Thoracic aorta (tissue), 2 donors: ENCODE measurements around the gene CMIP. TPM values are rescaled to one million over a fixed set of nuclear protein-coding genes. Genes with fewer than 3 reads are reported as not detected.

Experiments
- ATAC-seq: fragments of 150-250 bp; one replicate; pipeline ENCODE4 v1.8.0; 2017; ENCODE audit warnings: low read depth; ENCODE audit not compliant: insufficient number of reproducible peaks, low FRiP score
- DNase-seq: peaks from one replicate; pipeline ENCODE4 v3.0.0-alpha.2; 2020; ENCODE audit warnings: low spot score
- H3K27ac ChIP-seq, 2 donors: fragments of 200-600 bp; sonication (generic); 1 replicate in 1 of 2; 2 replicates in 1 of 2; pipeline ENCODE4 v1.5.1; 2016; ENCODE audit warnings: mild to moderate bottlenecking in 2 of 2, moderate library complexity in 2 of 2
- H3K27me3 ChIP-seq: fragments of 200-600 bp; sonication (generic); replicated peaks from 2 replicates; pipeline ENCODE4 v1.6.0; 2016; ENCODE audit warnings: mild to moderate bottlenecking; ENCODE audit not compliant: insufficient read depth
- H3K36me3 ChIP-seq: fragments of 200-600 bp; sonication (generic); one replicate; pipeline ENCODE4 v1.5.1; 2016
- H3K4me1 ChIP-seq, 2 donors: fragments of 200-600 bp; sonication (generic); 1 replicate in 1 of 2; 2 replicates in 1 of 2; pipeline versions ENCODE4 v1.5.1 to v1.6.0; 2016; ENCODE audit warnings: low read depth in 2 of 2, mild to moderate bottlenecking in 1 of 2; ENCODE audit not compliant: control insufficient read depth in 1 of 2
- H3K4me3 ChIP-seq: fragments of 200-600 bp; sonication (generic); 2 replicates; pipeline ENCODE4 v1.5.1; 2016; ENCODE audit warnings: mild to moderate bottlenecking
- H3K9me3 ChIP-seq: fragments of 200-600 bp; sonication (generic); 2 replicates; pipeline ENCODE4 v1.5.1; 2016
- CTCF ChIP-seq: fragments of 200-600 bp; sonication (generic); IDR thresholded peaks from one replicate; pipeline ENCODE4 v1.5.1; 2019; ENCODE audit warnings: antibody characterized with exemption
- total RNA-seq, 2 donors: library from RNA; depleted of rRNA; stranded (reverse); fragments of >200 nt; gene quantifications; one replicate each; pipeline versions ENCODE4 v1.1.0 to v1.2.3, GENCODE V29; 2016

Gene CMIP
- total RNA-seq, 2 donors from 2014 or later, result 20.8 to 46.8 TPM

GRCh38 chr16:81527477-81528178 is 83.0 kb downstream of the CMIP start:
- Histone ChIP-seq H3K4me1 (peaks cover 0 to 6% of the 10 kb centered on the region in 2 donors), H3K4me3 (no peak overlapping the region), H3K27me3 (no peaks in the 10 kb centered on the region), H3K27ac (no peak overlapping the region), H3K36me3 (no peaks in the 10 kb centered on the region), H3K9me3 (no peaks in the 10 kb centered on the region)
- TF ChIP-seq CTCF, result no peak
- DNase-seq, result no peak
- no peak for ATAC-seq

DNA sequence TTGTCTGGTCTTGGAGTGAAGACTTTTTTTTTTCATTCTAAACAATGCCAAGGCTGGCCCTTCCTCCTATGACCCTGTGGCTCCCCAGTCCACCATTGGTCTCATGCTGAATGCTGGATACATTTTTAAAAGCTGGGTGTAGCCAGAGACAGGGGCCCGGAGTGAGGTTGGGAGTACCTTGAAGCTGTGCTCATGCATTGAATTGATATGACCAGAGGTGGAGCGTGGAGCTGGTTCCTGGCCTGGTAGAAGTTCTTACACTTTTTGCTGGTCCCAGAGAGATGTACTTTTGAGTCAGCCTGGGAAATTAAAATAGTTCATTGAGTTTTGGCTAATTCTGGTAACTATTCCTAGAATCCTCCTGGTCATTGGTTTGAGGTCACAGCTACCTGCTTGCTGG is 83.6 kb downstream of the CMIP start:
- Histone ChIP-seq H3K4me1 (peaks cover 0 to 6% of the 10 kb centered on the region in 2 donors), H3K27me3 (no peaks in the 10 kb centered on the region), H3K9me3 (no peaks in the 10 kb centered on the region), H3K36me3 (no peaks in the 10 kb centered on the region), H3K27ac (no peak overlapping the region), H3K4me3 (no peak overlapping the region)
- ATAC-seq (no peak), DNase-seq (no peak)
- TF ChIP-seq CTCF, result no peak

- ATAC-seq, result no peak
- TF ChIP-seq CTCF, result no peak
- no peak for DNase-seq
Measured at GRCh38 chr16:81530296-81530721, 85.7 kb downstream of the CMIP start.

GRCh38 chr16:81530814-81531213 is 86.2 kb downstream of the CMIP start:
- ATAC-seq, result no peak
- peaks cover 0 to 6% of the 10 kb centered on the region in 2 donors for H3K4me1 ChIP-seq
- H3K9me3 ChIP-seq, result no peaks in the 10 kb centered on the region
- H3K27me3 ChIP-seq, result no peaks in the 10 kb centered on the region
- H3K36me3 ChIP-seq, result no peaks in the 10 kb centered on the region
- no peak overlapping the region for H3K4me3 ChIP-seq
- no peak for DNase-seq
- H3K27ac ChIP-seq, result no peak overlapping the region
- no peak for TF ChIP-seq CTCF

More at GRCh38 chr16:81530296-81530721, 85.7 kb downstream of the CMIP start:
- no peak overlapping the region for H3K4me3 ChIP-seq
- peaks cover 0 to 6% of the 10 kb centered on the region in 2 donors for H3K4me1 ChIP-seq
- no peak overlapping the region for H3K27ac ChIP-seq
- no peaks in the 10 kb centered on the region for H3K36me3 ChIP-seq
- no peaks in the 10 kb centered on the region for H3K27me3 ChIP-seq
- no peaks in the 10 kb centered on the region for H3K9me3 ChIP-seq

- H3K27ac ChIP-seq, result no peak overlapping the region
- H3K27me3 ChIP-seq, result no peaks in the 10 kb centered on the region
- ATAC-seq, result no peak
- no peaks in the 10 kb centered on the region for H3K36me3 ChIP-seq
- no peak overlapping the region for H3K4me3 ChIP-seq
- TF ChIP-seq CTCF, result no peak
- H3K9me3 ChIP-seq, result no peaks in the 10 kb centered on the region
- peaks cover 0 to 6% of the 10 kb centered on the region in 2 donors for H3K4me1 ChIP-seq
- DNase-seq, result no peak
Measured at GRCh38 chr16:81531419-81531821, 86.8 kb downstream of the CMIP start.
